Adrenal gland (tissue), 12 donors: ENCODE data around the gene FNBP1L. TPM values are rescaled to one million over a fixed set of nuclear protein-coding genes. Genes with fewer than 3 reads are reported as not detected.

Source experiments
- DNase-seq, 7 donors: peaks; one replicate each; pipeline ENCODE4 v3.0.0-alpha.2; 2019 to 2020
- H3K27ac ChIP-seq, 5 donors: fragments of 200-600 bp; sonication (generic) in 4 of 5; 1 replicate in 3 of 5; 2 replicates in 2 of 5; pipeline versions ENCODE4 v1.5.1 to v1.8.0; 2016 to 2020; ENCODE audit warnings: mild to moderate bottlenecking in 1 of 5
- H3K27me3 ChIP-seq: fragments of 200-600 bp; 2 replicates; pipeline ENCODE4 v1.8.0; 2021
- H3K36me3 ChIP-seq, 2 donors: fragments of 200-600 bp; replicated peaks in 1 of 2; 1 replicate in 1 of 2; 2 replicates in 1 of 2; pipeline versions ENCODE4 v1.5.1 to v1.8.0; 2018 to 2022
- H3K4me1 ChIP-seq, 2 donors: fragments of 200-600 bp; replicated peaks in 1 of 2; 1 replicate in 1 of 2; 2 replicates in 1 of 2; pipeline versions ENCODE4 v1.5.1 to v1.8.0; 2018 to 2021
- H3K4me3 ChIP-seq, 4 donors: fragments of 200-600 bp; sonication (generic) in 3 of 4; one replicate each; pipeline ENCODE4 v1.5.1; 2016 to 2018
- H3K9me3 ChIP-seq, 3 donors: fragments of 200-600 bp; sonication (generic) in 1 of 3; replicated peaks in 1 of 3; 1 replicate in 2 of 3; 2 replicates in 1 of 3; pipeline versions ENCODE4 v1.5.1 to v1.8.0; 2016 to 2021
- CTCF ChIP-seq, 6 experiments: fragments of 450-650 bp in 4 of 6; fragments of 200-600 bp in 2 of 6; sonication (generic) in 1 of 6; IDR thresholded peaks; 1 replicate in 5 of 6; 2 replicates in 1 of 6; pipeline versions ENCODE4 v1.5.1 to v1.8.0; 2016 to 2021; ENCODE audit warnings: antibody characterized with exemption in 6 of 6, mild to moderate bottlenecking in 2 of 6, moderate library complexity in 1 of 6
- POLR2A ChIP-seq, 2 donors: fragments of 450-650 bp; IDR thresholded peaks; one replicate each; pipeline ENCODE4 v1.6.1; 2017; ENCODE audit warnings: antibody characterized with exemption in 2 of 2, mild to moderate bottlenecking in 2 of 2, moderate library complexity in 1 of 2
- WGBS, 4 donors: extraction: QIAGEN DNeasy Blood & Tissue Kit in 2 of 4; methylation state at CpG; one replicate each; pipeline versions ENCODE4 v1.1.5 to v1.1.7; 2013 to 2017; 5-methylcytosine and 5-hydroxymethylcytosine counted together
- intact Hi-C, 2 donors: fragments of 100-400 bp; cut with DNase I; formaldehyde crosslinking; loops; one replicate each; pipeline versions ENCODE4 v1.14.1 to v1.15.0; 2022 to 2023
- polyA plus RNA-seq, 3 donors: library from polyadenylated mRNA; stranded (reverse); fragments of 200-250 nt in 2 of 3; fragments of 350-450 nt in 1 of 3; fragmentation: Illumina TruSeq in 1 of 3; extraction: RNeasy Lipid Tissue Mini Kit (QIAGEN cat#74804) in 1 of 3; gene quantifications; one replicate each; pipeline ENCODE4 v1.2.3, GENCODE V29; 2013 to 2014
- total RNA-seq, 9 donors: library from RNA; depleted of rRNA in 4 of 9; stranded (reverse); fragments of >200 nt in 4 of 9; fragments of 120-200 nt in 1 of 9; fragmentation: NEBNext Ultra II Directional in 1 of 9; extraction: Animal tissue kit (Norgen Biotek cat#: 25700) in 1 of 9; gene quantifications; one replicate each; pipeline versions ENCODE4 v1.1.0 to v1.2.4, GENCODE V29; 2013 to 2023
- donor health status: healthy with polysubstance abuse.
- donor health status: Bipolar disorder and iron deficiency.
- donor health status: DM: yes; HTN: yes; CAD: no.
- donor health status: DM: no; HTN: no; CAD: no.
- donor health status: DM: no; HTN: no; CAD: no.
- donor health status: DM: yes; HTN: yes; CAD: no.

Gene FNBP1L
- total and polyA plus RNA-seq, 12 donors = 6.1 to 21.4 (median 14.3) TPM

- no peaks in the 10 kb centered on the region for H3K9me3 ChIP-seq
- intact Hi-C loops = no loop called here
- TF ChIP-seq POLR2A (IDR thresholded peaks at IDR 0.05) = no peak
- no peak for TF ChIP-seq CTCF (IDR thresholded peaks at IDR 0.05)
- no peak overlapping the region for H3K27ac ChIP-seq
- H3K36me3 ChIP-seq = no peaks in the 10 kb centered on the region
- no peaks in the 10 kb centered on the region for H3K4me1 ChIP-seq
- no peak for DNase-seq
- 80 to 85% (median 83%) methylated on average over 3 of the region's 3 CpGs for WGBS, 4 donors
- no peak overlapping the region for H3K4me3 ChIP-seq
- H3K27me3 ChIP-seq = no peaks in the 10 kb centered on the region
Measured at GRCh38 chr1:93506126-93506525, 58.2 kb downstream of the FNBP1L start.

GRCh38 chr1:93516164-93516563 lies 68.2 kb downstream of the FNBP1L start:
- Histone ChIP-seq H3K9me3 (no peaks in the 10 kb centered on the region), H3K27me3 (no peaks in the 10 kb centered on the region), H3K4me3 (no peak overlapping the region), H3K36me3 (no peaks in the 10 kb centered on the region), H3K4me1 (no peaks in the 10 kb centered on the region), H3K27ac (no peak overlapping the region)
- TF ChIP-seq CTCF (IDR thresholded peaks at IDR 0.05) = no peak
- TF ChIP-seq POLR2A (IDR thresholded peaks at IDR 0.05) = no peak
- 88 to 94% (median 92%) methylated on average over 5 of the region's 5 CpGs for WGBS, 4 donors
- intact Hi-C loops = no loop called here
- no peak for DNase-seq

GRCh38 chr1:93518516-93518915 lies 70.6 kb downstream of the FNBP1L start:
- H3K27me3 ChIP-seq = no peaks in the 10 kb centered on the region
- TF ChIP-seq CTCF (IDR thresholded peaks at IDR 0.05) = no peak
- no peak for TF ChIP-seq POLR2A (IDR thresholded peaks at IDR 0.05)
- intact Hi-C loops = no loop called here
- no peak overlapping the region for H3K27ac ChIP-seq
- H3K9me3 ChIP-seq = no peaks in the 10 kb centered on the region
- no peaks in the 10 kb centered on the region for H3K4me1 ChIP-seq
- no peak for DNase-seq
- H3K4me3 ChIP-seq = no peak overlapping the region
- no peaks in the 10 kb centered on the region for H3K36me3 ChIP-seq

- WGBS, 4 donors = 60 to 97% (median 90%) methylated on average over 2 to 3 of the region's 3 CpGs
- Histone ChIP-seq H3K4me3 (no peak overlapping the region), H3K4me1 (no peaks in the 10 kb centered on the region), H3K27me3 (no peaks in the 10 kb centered on the region), H3K27ac (no peak overlapping the region), H3K9me3 (no peaks in the 10 kb centered on the region), H3K36me3 (no peaks in the 10 kb centered on the region)
- no peak for DNase-seq
- no peak for TF ChIP-seq CTCF (IDR thresholded peaks at IDR 0.05)
- TF ChIP-seq POLR2A (IDR thresholded peaks at IDR 0.05) = no peak
- intact Hi-C loops = no loop called here
Measured at GRCh38 chr1:93519199-93519829, 71.4 kb downstream of the FNBP1L start.
